MCF 10A (cell line): ENCODE measurements around the gene PHPT1. TPM values are rescaled to one million over a fixed set of nuclear protein-coding genes. Genes with fewer than 3 reads are reported as not detected.

Source experiments
- BruUV-seq: library from RNA; stranded (reverse); fragments of 400-500 nt; replicated peaks from 2 replicates; lab custom pipeline; 2021; lab: Mats Ljungman, UMichigan
- CTCF ChIA-PET: fragments of 300-600 bp; sonication (Branson Sonifier 250); formaldehyde crosslinking; extraction: SDS; loops from one replicate; lab custom pipeline; 2021; ENCODE audit warnings: antibody characterized with exemption, inconsistent platforms; lab: Yijun Ruan, JAX
- POLR2A ChIA-PET: fragments of 300-600, 350-650 bp; sonication (Branson Sonifier 250); formaldehyde crosslinking; extraction: SDS; loops from one replicate; lab custom pipeline; 2020; ENCODE audit warnings: antibody characterized with exemption, inconsistent platforms; lab: Yijun Ruan, JAX
- DNase-seq: peaks from one replicate; pipeline ENCODE4 v3.0.0-alpha.2; 2018; ENCODE audit not compliant: unreplicated experiment
- H3K27ac Mint-ChIP-seq: one replicate; pipeline ENCODE4 v1.8.0; 2022; ENCODE audit warnings: mild to moderate bottlenecking, low read depth, mixed read lengths; ENCODE audit not compliant: unreplicated experiment
- H3K27me3 Mint-ChIP-seq: one replicate; pipeline ENCODE4 v1.8.0; 2022; ENCODE audit warnings: mixed read lengths; ENCODE audit not compliant: insufficient read depth, unreplicated experiment
- H3K36me3 Mint-ChIP-seq: one replicate; pipeline ENCODE4 v1.8.0; 2022; ENCODE audit warnings: mild to moderate bottlenecking, moderate library complexity, mixed read lengths; ENCODE audit not compliant: insufficient read depth, unreplicated experiment
- H3K4me1 Mint-ChIP-seq: one replicate; pipeline ENCODE4 v1.8.0; 2022; ENCODE audit warnings: mixed read lengths; ENCODE audit not compliant: insufficient read depth, unreplicated experiment
- H3K4me3 Mint-ChIP-seq: one replicate; pipeline ENCODE4 v1.8.0; 2022; ENCODE audit warnings: mild to moderate bottlenecking, moderate library complexity, mixed read lengths; ENCODE audit not compliant: unreplicated experiment
- H3K9me3 Mint-ChIP-seq: one replicate; pipeline ENCODE4 v1.8.0; 2022; ENCODE audit warnings: mixed read lengths; ENCODE audit not compliant: unreplicated experiment
- CTCF ChIP-seq: fragments of 200-600 bp; IDR thresholded peaks from one replicate; pipeline ENCODE4 v1.8.0; 2022; ENCODE audit warnings: antibody characterized with exemption, mild to moderate bottlenecking; ENCODE audit not compliant: unreplicated experiment
- intact Hi-C: fragments of 100-400 bp; cut with micrococcal nuclease; formaldehyde crosslinking; loops from 2 replicates; pipeline ENCODE4 v1.14.1; 2022
- total RNA-seq: library from RNA; stranded (reverse); gene quantifications from 2 replicates; pipeline ENCODE4 v1.2.3, GENCODE V29; 2022

PHPT1 gene
- total RNA-seq, 1 experiment from 2014 or later, result 193 TPM

DNA sequence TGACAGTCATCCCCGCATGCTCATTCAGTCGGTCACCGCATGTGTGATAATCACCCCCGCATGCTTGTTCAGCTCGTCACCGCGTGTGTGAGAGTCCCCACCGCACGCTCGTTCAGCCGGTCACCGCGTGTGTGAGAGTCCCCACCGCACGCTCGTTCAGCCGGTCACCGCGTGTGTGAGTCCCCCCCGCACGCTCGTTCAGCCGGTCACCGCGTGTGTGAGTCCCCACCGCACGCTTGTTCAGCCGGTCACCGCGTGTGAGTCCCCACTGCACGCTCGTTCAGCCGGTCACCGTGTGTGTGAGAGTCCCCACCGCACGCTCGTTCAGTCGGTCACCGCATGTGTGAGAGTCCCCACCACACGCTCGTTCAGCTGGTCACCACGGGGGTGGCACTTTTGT lies 40.6 kb downstream of the PHPT1 start:
- Mint-ChIP-seq H3K36me3 (peaks cover 13% of the 10 kb centered on the region), H3K27ac (no peak overlapping the region), H3K27me3 (no peaks in the 10 kb centered on the region), H3K9me3 (no peaks in the 10 kb centered on the region), H3K4me3 (no peak overlapping the region), H3K4me1 (peaks cover 6% of the 10 kb centered on the region)
- no TSS peak for BruUV-seq
- TF ChIP-seq CTCF, result no peak
- intact Hi-C loops, result no loop called here
- ChIA-PET POLR2A (no interaction called here), CTCF (no interaction called here)
- no peak for DNase-seq

GRCh38 chr9:136890661-136891060 lies 41.5 kb downstream of the PHPT1 start:
- no TSS peak for BruUV-seq
- Mint-ChIP-seq H3K27ac (no peak overlapping the region), H3K4me3 (no peak overlapping the region), H3K9me3 (no peaks in the 10 kb centered on the region), H3K4me1 (peaks cover 6% of the 10 kb centered on the region), H3K27me3 (no peaks in the 10 kb centered on the region), H3K36me3 (peaks cover 20% of the 10 kb centered on the region)
- intact Hi-C loops, result no loop called here
- ChIA-PET POLR2A (no interaction called here), CTCF (interaction anchor here (0.7 kb wide), 1 partner anchor 146 kb away, joined by 3 read pairs; no protein-coding TSS in a partner anchor)
- no peak for DNase-seq
- no peak for TF ChIP-seq CTCF

GRCh38 chr9:136896027-136896426 lies 46.8 kb downstream of the PHPT1 start:
- Mint-ChIP-seq H3K36me3 (peaks cover 47% of the 10 kb centered on the region), H3K27me3 (no peaks in the 10 kb centered on the region), H3K4me3 (no peak overlapping the region), H3K27ac (no peak overlapping the region), H3K4me1 (peaks cover 8% of the 10 kb centered on the region), H3K9me3 (no peaks in the 10 kb centered on the region)
- intact Hi-C loops, result no loop called here
- no TSS peak for BruUV-seq
- CTCF ChIA-PET, result interaction anchor here (0.5 kb wide), 1 partner anchor 136 kb away, joined by 4 read pairs; the partner anchor contains the start of gene FUT7
- POLR2A ChIA-PET, result no interaction called here
- DNase-seq, result no peak
- no peak for TF ChIP-seq CTCF

DNA sequence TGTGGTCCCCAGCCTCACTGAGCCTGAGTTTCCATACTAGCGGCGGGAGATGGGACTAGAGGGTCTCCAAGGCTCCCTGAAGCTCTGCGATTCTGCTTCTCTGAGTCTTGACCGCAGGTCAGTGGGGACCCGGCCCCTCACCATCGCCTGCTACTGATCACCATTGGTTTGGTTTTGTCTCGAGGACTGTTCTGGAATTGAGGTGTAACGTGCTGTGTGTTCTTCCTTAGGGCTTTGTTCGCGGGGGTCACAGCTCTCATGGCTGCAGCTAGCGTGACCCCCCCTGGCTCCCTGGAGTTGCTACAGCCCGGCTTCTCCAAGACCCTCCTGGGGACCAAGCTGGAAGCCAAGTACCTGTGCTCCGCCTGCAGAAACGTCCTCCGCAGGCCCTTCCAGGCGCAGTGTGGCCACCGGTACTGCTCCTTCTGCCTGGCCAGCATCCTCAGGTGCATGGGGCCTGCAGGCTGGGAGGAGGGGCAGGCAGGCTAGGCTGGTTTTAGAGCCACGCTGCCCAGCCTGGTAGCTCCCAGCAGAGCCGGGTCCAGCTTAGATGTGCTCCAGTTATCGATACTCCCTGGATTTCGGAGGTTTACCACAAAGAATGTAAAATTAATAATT lies 49.4 kb downstream of the PHPT1 start:
- no peaks in the 10 kb centered on the region for H3K27me3 Mint-ChIP-seq
- peaks cover 63% of the 10 kb centered on the region for H3K36me3 Mint-ChIP-seq
- TF ChIP-seq CTCF, result no peak
- no TSS peak for BruUV-seq
- no peak overlapping the region for H3K4me3 Mint-ChIP-seq
- intact Hi-C loops, result no loop called here
- H3K4me1 Mint-ChIP-seq, result peaks cover 19% of the 10 kb centered on the region
- no peak for DNase-seq
- H3K9me3 Mint-ChIP-seq, result no peaks in the 10 kb centered on the region
- POLR2A ChIA-PET, result interaction anchor here (0.6 to 1.0 kb wide), 2 partner anchors 12 to 30 kb away, joined by 3 to 6 read pairs; partner anchors contain the start of gene TRAF2
- CTCF ChIA-PET, result interaction anchor here (0.6 to 1.3 kb wide), 2 partner anchors 50 to 56 kb away, joined by 3 to 4 read pairs; partner anchors contain the start of gene AJM1
- no peak overlapping the region for H3K27ac Mint-ChIP-seq
